OCI-LY3 (cell line): Measurements from ENCODE around the gene GLOD4.

Experiments
- H2AFZ ChIP-seq: fragments of 200-600, 300-600 bp; shearing (Covaris generic); 2 replicates; pipeline ENCODE4 v1.6.0; 2014; ENCODE audit warnings: antibody characterized with exemption, low read depth, low read length
- H3K27ac ChIP-seq: fragments of 200-600, 300-600 bp; sonication (generic); 2 replicates; pipeline ENCODE4 v1.5.1; 2014; ENCODE audit warnings: mild to moderate bottlenecking, low read length, moderate library complexity, mixed read lengths
- H3K27me3 ChIP-seq: fragments of 200-600, 300-600 bp; sonication (generic); 2 replicates; pipeline ENCODE4 v1.6.1; 2014; ENCODE audit warnings: low read depth, low read length, mixed read lengths
- H3K36me3 ChIP-seq: fragments of 200-600, 300-600 bp; sonication (generic); replicated peaks from 2 replicates; pipeline ENCODE3; 2014; ENCODE audit warnings: low read depth, low read length, mixed read lengths
- H3K4me1 ChIP-seq: fragments of 300-600, 200-600 bp; sonication (generic); 2 replicates; pipeline ENCODE4 v1.6.1; 2014; ENCODE audit warnings: low read length, mixed read lengths
- H3K4me2 ChIP-seq: fragments of 200-600, 300-600 bp; sonication (generic); 2 replicates; pipeline ENCODE4 v1.6.1; 2014; ENCODE audit warnings: low read length, mixed read lengths
- H3K4me3 ChIP-seq: fragments of 300-600, 200-600 bp; sonication (generic); 2 replicates; pipeline ENCODE4 v1.5.1; 2014; ENCODE audit warnings: antibody characterized with exemption, mild to moderate bottlenecking, low read length, moderate library complexity
- H3K79me2 ChIP-seq: fragments of 300-600, 200-600 bp; shearing (Covaris generic); 2 replicates; pipeline ENCODE4 v1.6.1; 2014; ENCODE audit warnings: mild to moderate bottlenecking, low read length, mixed read lengths
- H3K9ac ChIP-seq: fragments of 300-600, 200-600 bp; shearing (Covaris generic); 2 replicates; pipeline ENCODE4 v1.6.0; 2014; ENCODE audit warnings: mild to moderate bottlenecking, low read length, moderate library complexity
- H3K9me3 ChIP-seq: fragments of 200-600, 300-600 bp; shearing (Covaris generic); 2 replicates; pipeline ENCODE4 v1.6.1; 2014; ENCODE audit warnings: low read length, mixed read lengths; ENCODE audit not compliant: insufficient read depth
- H4K20me1 ChIP-seq: fragments of 200-600, 300-600 bp; sonication (generic); 2 replicates; pipeline ENCODE4 v1.6.1; 2016; ENCODE audit warnings: low read length, mixed read lengths; ENCODE audit not compliant: insufficient read depth
- EZH2phosphoT487 ChIP-seq: fragments of 200-600 bp; shearing (Covaris generic); IDR thresholded peaks from 2 replicates; pipeline ENCODE4 v1.6.1; 2018; ENCODE audit warnings: antibody characterized with exemption, mixed run types, low read depth
- TF ChIP-seq, protein P1 (sequence below): fragments of 200-600, 300-600 bp; sonication (generic); IDR thresholded peaks from 2 replicates; pipeline ENCODE4 v1.5.1; 2014; ENCODE audit warnings: antibody characterized with exemption, low read length, low read depth

Gene GLOD4

DNA sequence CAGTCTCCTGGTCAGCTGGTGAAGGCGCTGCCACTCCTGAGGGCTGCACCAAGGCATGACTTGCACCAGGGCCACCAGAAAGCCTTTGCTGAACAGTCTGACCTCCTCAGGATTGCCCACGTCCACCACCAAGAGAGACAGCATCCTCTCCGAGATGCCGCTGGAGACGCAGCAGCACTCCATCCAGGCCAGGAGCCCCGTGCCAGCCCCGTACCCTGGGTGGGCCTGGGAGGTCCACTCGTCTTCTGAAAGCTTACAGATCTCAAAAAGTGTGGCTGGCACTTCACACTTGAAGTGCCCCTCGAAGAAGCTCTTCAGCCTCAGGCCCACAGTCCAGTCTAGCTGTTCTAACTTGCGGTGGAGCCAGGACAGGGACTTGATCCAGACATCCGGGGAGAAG, 36.7 kb downstream of the GLOD4 start:
- H3K9ac ChIP-seq, result no peak overlapping the region
- no peaks in the 10 kb centered on the region for H3K9me3 ChIP-seq
- peaks cover 40% of the 10 kb centered on the region for H4K20me1 ChIP-seq
- TF ChIP-seq, protein P1, sequence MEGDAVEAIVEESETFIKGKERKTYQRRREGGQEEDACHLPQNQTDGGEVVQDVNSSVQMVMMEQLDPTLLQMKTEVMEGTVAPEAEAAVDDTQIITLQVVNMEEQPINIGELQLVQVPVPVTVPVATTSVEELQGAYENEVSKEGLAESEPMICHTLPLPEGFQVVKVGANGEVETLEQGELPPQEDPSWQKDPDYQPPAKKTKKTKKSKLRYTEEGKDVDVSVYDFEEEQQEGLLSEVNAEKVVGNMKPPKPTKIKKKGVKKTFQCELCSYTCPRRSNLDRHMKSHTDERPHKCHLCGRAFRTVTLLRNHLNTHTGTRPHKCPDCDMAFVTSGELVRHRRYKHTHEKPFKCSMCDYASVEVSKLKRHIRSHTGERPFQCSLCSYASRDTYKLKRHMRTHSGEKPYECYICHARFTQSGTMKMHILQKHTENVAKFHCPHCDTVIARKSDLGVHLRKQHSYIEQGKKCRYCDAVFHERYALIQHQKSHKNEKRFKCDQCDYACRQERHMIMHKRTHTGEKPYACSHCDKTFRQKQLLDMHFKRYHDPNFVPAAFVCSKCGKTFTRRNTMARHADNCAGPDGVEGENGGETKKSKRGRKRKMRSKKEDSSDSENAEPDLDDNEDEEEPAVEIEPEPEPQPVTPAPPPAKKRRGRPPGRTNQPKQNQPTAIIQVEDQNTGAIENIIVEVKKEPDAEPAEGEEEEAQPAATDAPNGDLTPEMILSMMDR, result no peak
- TF ChIP-seq EZH2phosphoT487, result no peak
- H3K4me2 ChIP-seq, result no peak overlapping the region
- H3K4me1 ChIP-seq, result peaks cover 11% of the 10 kb centered on the region
- no peaks in the 10 kb centered on the region for H3K27me3 ChIP-seq
- H3K27ac ChIP-seq, result no peak overlapping the region
- H3K36me3 ChIP-seq, result peaks cover 72% of the 10 kb centered on the region
- H3K79me2 ChIP-seq, result peaks cover 86% of the 10 kb centered on the region
- H2AFZ ChIP-seq, result no peak overlapping the region
- no peak overlapping the region for H3K4me3 ChIP-seq

DNA sequence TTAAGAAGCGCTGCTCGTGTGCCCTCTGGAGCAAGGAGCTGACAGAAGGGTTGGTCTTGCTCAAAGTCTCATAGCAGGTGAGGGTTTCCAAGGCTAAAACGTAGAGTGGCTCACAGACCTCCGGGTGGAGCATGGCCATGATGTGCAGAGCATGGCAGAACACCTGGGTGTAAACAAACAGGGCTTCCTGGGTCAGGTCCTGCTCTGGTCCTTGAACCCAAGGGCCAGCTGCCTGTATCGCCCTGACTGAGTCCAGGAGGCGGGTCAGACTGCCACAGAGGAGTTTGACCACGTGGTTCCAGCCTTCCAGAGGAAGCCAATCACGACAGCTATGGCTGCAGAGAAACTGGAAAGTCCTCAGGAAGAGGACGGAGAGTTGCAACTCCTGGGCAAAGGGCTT, 37.1 kb downstream of the GLOD4 start:
- peaks cover 67% of the 10 kb centered on the region for H3K36me3 ChIP-seq
- peaks cover 81% of the 10 kb centered on the region for H3K79me2 ChIP-seq
- H3K9ac ChIP-seq, result no peak overlapping the region
- H2AFZ ChIP-seq, result no peak overlapping the region
- no peak overlapping the region for H3K4me2 ChIP-seq
- H3K4me1 ChIP-seq, result peaks cover 15% of the 10 kb centered on the region
- H3K27ac ChIP-seq, result no peak overlapping the region
- H3K4me3 ChIP-seq, result no peak overlapping the region
- TF ChIP-seq, protein P1, result no peak
- TF ChIP-seq EZH2phosphoT487, result no peak
- peaks cover 40% of the 10 kb centered on the region for H4K20me1 ChIP-seq
- H3K27me3 ChIP-seq, result no peaks in the 10 kb centered on the region
- H3K9me3 ChIP-seq, result no peaks in the 10 kb centered on the region

DNA sequence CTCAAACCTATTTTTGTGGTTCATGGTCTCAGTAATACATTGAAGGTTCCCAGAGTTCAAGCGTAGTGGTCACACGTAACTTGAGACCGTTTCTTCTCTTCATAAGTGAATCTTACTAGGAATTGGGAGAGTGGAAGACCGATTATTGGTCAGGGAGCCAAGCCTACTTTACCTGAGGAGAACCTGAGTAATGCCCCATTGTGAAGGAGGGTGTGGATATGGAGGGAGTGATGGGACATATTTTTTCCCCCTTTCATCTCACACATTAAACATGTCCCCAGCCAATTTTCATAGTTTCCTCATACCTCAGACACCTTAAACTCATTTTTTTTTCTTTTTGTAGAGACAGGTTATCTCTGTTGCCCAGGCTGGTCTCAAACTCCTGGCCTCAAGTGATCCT, 38.9 kb downstream of the GLOD4 start:
- no peak overlapping the region for H3K4me2 ChIP-seq
- H3K9me3 ChIP-seq, result no peaks in the 10 kb centered on the region
- H3K79me2 ChIP-seq, result peaks cover 75% of the 10 kb centered on the region
- no peak overlapping the region for H3K4me3 ChIP-seq
- H3K4me1 ChIP-seq, result peaks cover 20% of the 10 kb centered on the region
- H3K27ac ChIP-seq, result no peak overlapping the region
- H4K20me1 ChIP-seq, result peaks cover 37% of the 10 kb centered on the region
- no peak overlapping the region for H2AFZ ChIP-seq
- H3K9ac ChIP-seq, result no peak overlapping the region
- H3K36me3 ChIP-seq, result peaks cover 62% of the 10 kb centered on the region
- TF ChIP-seq EZH2phosphoT487, result no peak
- TF ChIP-seq, protein P1, result no peak
- no peaks in the 10 kb centered on the region for H3K27me3 ChIP-seq

DNA sequence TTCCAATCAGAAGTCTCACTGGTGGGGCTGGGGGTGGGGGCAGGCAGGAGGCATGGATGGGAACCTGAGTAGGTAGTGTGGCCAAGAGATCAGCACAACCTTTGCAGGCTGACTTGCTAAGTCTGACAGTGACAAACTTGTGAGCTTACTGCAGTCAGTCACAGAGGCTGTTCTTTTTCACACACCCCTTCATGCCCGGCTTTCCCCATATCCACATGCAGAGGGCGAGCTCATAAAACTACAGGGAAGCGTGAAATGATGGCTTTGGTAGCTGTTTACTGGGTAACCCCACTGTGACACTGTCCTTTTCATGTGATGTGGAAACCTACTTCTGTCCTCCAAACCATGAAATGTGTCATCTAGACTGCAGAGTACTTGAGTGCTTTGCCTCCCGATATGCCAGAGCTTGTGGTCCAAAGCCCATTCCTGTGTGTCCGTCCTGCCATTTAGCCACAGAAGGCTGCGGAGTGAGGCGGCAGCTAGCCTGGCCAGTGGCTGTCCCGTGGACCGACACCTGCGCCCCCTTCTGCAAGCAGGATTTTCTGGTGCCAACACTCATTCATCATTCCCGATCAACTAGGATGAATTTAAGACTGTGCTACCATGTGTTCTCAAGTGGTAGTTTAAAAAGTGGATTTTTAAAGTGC, 39.8 kb downstream of the GLOD4 start:
- peaks cover 72% of the 10 kb centered on the region for H3K79me2 ChIP-seq
- no peak overlapping the region for H3K9ac ChIP-seq
- no peaks in the 10 kb centered on the region for H3K27me3 ChIP-seq
- H2AFZ ChIP-seq, result no peak overlapping the region
- no peak overlapping the region for H3K4me2 ChIP-seq
- H3K9me3 ChIP-seq, result no peaks in the 10 kb centered on the region
- H3K27ac ChIP-seq, result no peak overlapping the region
- peaks cover 57% of the 10 kb centered on the region for H3K36me3 ChIP-seq
- no peak overlapping the region for H3K4me3 ChIP-seq
- H3K4me1 ChIP-seq, result peaks cover 20% of the 10 kb centered on the region
- TF ChIP-seq EZH2phosphoT487, result no peak
- TF ChIP-seq, protein P1, result no peak
- peaks cover 36% of the 10 kb centered on the region for H4K20me1 ChIP-seq
